Smooth muscle cell (in vitro differentiated cells): ENCODE data around the gene ZNF718. TPM values are rescaled to one million over a fixed set of nuclear protein-coding genes. Genes with fewer than 3 reads are reported as not detected.
"Not testable (repeated sequence)": the region's sequence is repeated elsewhere in the genome, so short reads cannot be mapped to it uniquely, and the experiment has no call there.

Experiments used
- DNase-seq: peaks from one replicate; lab custom pipeline; 2025; ENCODE audit not compliant: unreplicated experiment; lab: John Stamatoyannopoulos, UW
- H2AFZ ChIP-seq: fragments of 200-600 bp; sonication (generic); 2 replicates; pipeline ENCODE4 v1.6.0; 2016; ENCODE audit warnings: antibody characterized with exemption, low read depth, mild to moderate bottlenecking
- H3F3A ChIP-seq: fragments of 200-600 bp; sonication (generic); 2 replicates; pipeline ENCODE4 v1.6.0; 2017; ENCODE audit warnings: antibody characterized with exemption, low read depth
- H3K27ac ChIP-seq: fragments of 200-600 bp; sonication (generic); 2 replicates; pipeline ENCODE4 v1.5.1; 2016; ENCODE audit warnings: low read depth, mild to moderate bottlenecking
- H3K27me3 ChIP-seq: fragments of 200-600 bp; sonication (generic); 2 replicates; pipeline ENCODE4 v1.6.1; 2016; ENCODE audit warnings: low read depth, mild to moderate bottlenecking
- H3K36me3 ChIP-seq: fragments of 200-600 bp; sonication (generic); 2 replicates; pipeline ENCODE4 v1.5.1; 2016; ENCODE audit warnings: low read depth
- H3K4me1 ChIP-seq: fragments of 200-600 bp; sonication (generic); 2 replicates; pipeline ENCODE4 v1.5.1; 2016; ENCODE audit warnings: low read depth
- H3K4me2 ChIP-seq: fragments of 200-600 bp; sonication (generic); 2 replicates; pipeline ENCODE4 v1.6.0; 2016; ENCODE audit warnings: mild to moderate bottlenecking
- H3K4me3 ChIP-seq: fragments of 200-600 bp; sonication (generic); 2 replicates; pipeline ENCODE4 v1.5.1; 2016; ENCODE audit warnings: mild to moderate bottlenecking
- H3K79me2 ChIP-seq: fragments of 200-600 bp; sonication (generic); 2 replicates; pipeline ENCODE4 v1.6.0; 2016; ENCODE audit warnings: low read depth, mild to moderate bottlenecking
- H3K9ac ChIP-seq: fragments of 200-600 bp; sonication (generic); 2 replicates; pipeline ENCODE4 v1.6.0; 2016; ENCODE audit warnings: low read depth
- H3K9me3 ChIP-seq: fragments of 200-600 bp; sonication (generic); replicated peaks from 2 replicates; pipeline ENCODE4 v1.5.1; 2016; ENCODE audit warnings: low read depth
- H4K20me1 ChIP-seq: fragments of 200-600 bp; sonication (generic); 2 replicates; pipeline ENCODE4 v1.6.0; 2016; ENCODE audit warnings: low read depth
- WGBS: methylation state at CpG from one replicate; pipeline ENCODE4 v1.1.7; 2016; ENCODE audit warnings: low lambda C conversion rate; 5-methylcytosine and 5-hydroxymethylcytosine counted together
- polyA plus RNA-seq: library from polyadenylated mRNA; unstranded; fragments of >200 nt; fragmentation: Nextera tagmentation; extraction: Ambion mirVana; gene quantifications from 2 replicates; pipeline ENCODE4 v1.2.1, GENCODE V29; 2016
- total RNA-seq: library from RNA; depleted of rRNA; stranded (reverse); fragments of >200 nt; gene quantifications from 2 replicates; pipeline ENCODE4 v1.2.3, GENCODE V29; 2014
- TF ChIP-seq, protein P1 (sequence below): fragments of 200-600 bp; sonication (generic); IDR thresholded peaks from 2 replicates; pipeline ENCODE4 v1.5.1; 2017; ENCODE audit warnings: borderline replicate concordance, mild to moderate bottlenecking, antibody characterized with exemption; ENCODE audit not compliant: insufficient read depth, poor library complexity, severe bottlenecking

Gene ZNF718
- total and polyA plus RNA-seq, 2 experiments from 2014 or later = 1.2 to 3.4 TPM

DNA sequence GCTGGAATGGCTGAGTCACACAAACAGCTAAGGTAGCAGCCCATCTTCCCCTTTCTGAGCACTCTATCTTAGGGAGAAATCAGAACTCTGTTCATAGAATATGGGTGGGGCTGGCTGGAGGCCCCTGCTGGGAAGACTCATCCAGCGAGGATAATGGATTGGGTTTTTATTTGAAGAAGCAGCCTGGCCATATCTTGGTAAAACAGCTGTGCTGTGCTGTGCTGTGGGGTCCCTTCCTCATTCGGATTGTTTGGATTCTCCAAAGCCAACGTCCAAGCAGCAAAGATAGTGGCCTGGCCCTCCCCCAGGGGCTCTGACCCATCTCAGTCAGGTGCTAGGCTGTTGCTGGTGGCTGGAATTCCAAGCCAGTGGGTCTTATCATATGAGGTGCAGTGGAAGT, 63.8 kb downstream of the ZNF718 start:
- H3K79me2 ChIP-seq = no peaks in the 10 kb centered on the region
- TF ChIP-seq, protein P1, sequence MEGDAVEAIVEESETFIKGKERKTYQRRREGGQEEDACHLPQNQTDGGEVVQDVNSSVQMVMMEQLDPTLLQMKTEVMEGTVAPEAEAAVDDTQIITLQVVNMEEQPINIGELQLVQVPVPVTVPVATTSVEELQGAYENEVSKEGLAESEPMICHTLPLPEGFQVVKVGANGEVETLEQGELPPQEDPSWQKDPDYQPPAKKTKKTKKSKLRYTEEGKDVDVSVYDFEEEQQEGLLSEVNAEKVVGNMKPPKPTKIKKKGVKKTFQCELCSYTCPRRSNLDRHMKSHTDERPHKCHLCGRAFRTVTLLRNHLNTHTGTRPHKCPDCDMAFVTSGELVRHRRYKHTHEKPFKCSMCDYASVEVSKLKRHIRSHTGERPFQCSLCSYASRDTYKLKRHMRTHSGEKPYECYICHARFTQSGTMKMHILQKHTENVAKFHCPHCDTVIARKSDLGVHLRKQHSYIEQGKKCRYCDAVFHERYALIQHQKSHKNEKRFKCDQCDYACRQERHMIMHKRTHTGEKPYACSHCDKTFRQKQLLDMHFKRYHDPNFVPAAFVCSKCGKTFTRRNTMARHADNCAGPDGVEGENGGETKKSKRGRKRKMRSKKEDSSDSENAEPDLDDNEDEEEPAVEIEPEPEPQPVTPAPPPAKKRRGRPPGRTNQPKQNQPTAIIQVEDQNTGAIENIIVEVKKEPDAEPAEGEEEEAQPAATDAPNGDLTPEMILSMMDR = no peak

DNA sequence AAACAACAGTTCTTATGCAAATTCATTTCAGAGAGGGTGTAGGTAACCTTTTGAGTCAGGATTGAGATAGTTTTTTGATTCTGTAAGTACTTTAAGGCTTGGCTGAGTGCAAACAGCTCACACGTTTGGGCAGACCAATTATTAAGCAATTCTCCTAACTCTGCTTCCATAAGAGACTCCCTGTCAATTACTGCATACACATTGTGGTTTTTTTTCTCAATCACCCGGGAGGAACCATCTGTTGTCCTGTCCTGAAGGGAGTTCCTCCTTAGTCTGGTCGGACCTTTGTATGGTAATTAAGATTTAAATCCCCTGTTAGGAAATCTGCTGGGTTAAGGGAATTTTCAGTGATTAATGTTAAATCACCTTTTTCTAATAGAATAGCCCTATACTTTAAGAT, 70.9 kb downstream of the ZNF718 start:
- not testable (repeated sequence) for H2AFZ ChIP-seq, H4K20me1 ChIP-seq, H3K79me2 ChIP-seq, H3K27me3 ChIP-seq, H3K27ac ChIP-seq, H3K4me1 ChIP-seq, H3K9me3 ChIP-seq, H3K9ac ChIP-seq, H3K4me3 ChIP-seq, DNase-seq, H3K4me2 ChIP-seq, H3K36me3 ChIP-seq, H3F3A ChIP-seq
- 90% methylated on average over 3 of the region's 3 CpGs for WGBS

More for the DNA sequence above, 63.8 kb downstream of the ZNF718 start:
- Histone ChIP-seq H3K4me1 (no peaks in the 10 kb centered on the region), H3K9ac (no peak overlapping the region), H3F3A (no peaks in the 10 kb centered on the region), H3K9me3 (peaks cover 9% of the 10 kb centered on the region), H3K27ac (no peak overlapping the region), H3K4me3 (no peak overlapping the region), H3K36me3 (no peaks in the 10 kb centered on the region), H2AFZ (no peak overlapping the region), H4K20me1 (no peaks in the 10 kb centered on the region), H3K27me3 (no peaks in the 10 kb centered on the region), H3K4me2 (no peak overlapping the region)
- DNase-seq = no peak
- 91% methylated on average over 3 of the region's 3 CpGs for WGBS

DNA sequence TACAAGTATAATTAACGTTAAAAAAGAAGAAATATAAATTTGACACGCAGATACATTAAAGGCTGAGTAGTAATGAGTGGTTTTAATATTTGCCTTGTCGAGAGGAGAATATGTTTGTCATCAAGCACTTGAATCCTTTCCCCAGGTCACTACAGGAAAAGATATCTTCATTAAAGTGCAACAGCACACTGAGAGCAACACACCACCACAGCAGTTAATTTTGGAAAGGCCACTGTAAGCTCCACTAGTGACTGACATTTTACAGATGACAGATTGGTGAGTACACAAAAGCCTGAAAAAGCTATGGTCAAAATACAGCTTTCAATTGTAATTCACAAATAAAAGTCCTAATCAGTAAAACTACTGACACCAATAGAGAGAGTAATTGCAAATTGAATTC, 76.6 kb downstream of the ZNF718 start:
- Histone ChIP-seq H3K79me2 (no peaks in the 10 kb centered on the region), H2AFZ (no peak overlapping the region), H3K4me1 (no peaks in the 10 kb centered on the region), H3K9me3 (peaks cover 17% of the 10 kb centered on the region), H3K4me3 (no peak overlapping the region), H3K27ac (no peak overlapping the region), H3K36me3 (no peaks in the 10 kb centered on the region), H3K27me3 (no peaks in the 10 kb centered on the region), H3F3A (no peaks in the 10 kb centered on the region), H4K20me1 (no peaks in the 10 kb centered on the region), H3K9ac (no peak overlapping the region), H3K4me2 (no peak overlapping the region)
- TF ChIP-seq, protein P1 = no peak
- DNase-seq = no peak
- 87% methylated on average over 3 of the region's 3 CpGs for WGBS

GRCh38 chr4:202822-203221, 78.5 kb downstream of the ZNF718 start:
- DNase-seq, H4K20me1 ChIP-seq, H3K27me3 ChIP-seq, H3K4me3 ChIP-seq, H3K9ac ChIP-seq, H3F3A ChIP-seq, H3K79me2 ChIP-seq, H3K36me3 ChIP-seq, H3K4me2 ChIP-seq, H3K4me1 ChIP-seq, H3K27ac ChIP-seq, H2AFZ ChIP-seq: not testable (repeated sequence)
- peaks cover 17% of the 10 kb centered on the region for H3K9me3 ChIP-seq

DNA sequence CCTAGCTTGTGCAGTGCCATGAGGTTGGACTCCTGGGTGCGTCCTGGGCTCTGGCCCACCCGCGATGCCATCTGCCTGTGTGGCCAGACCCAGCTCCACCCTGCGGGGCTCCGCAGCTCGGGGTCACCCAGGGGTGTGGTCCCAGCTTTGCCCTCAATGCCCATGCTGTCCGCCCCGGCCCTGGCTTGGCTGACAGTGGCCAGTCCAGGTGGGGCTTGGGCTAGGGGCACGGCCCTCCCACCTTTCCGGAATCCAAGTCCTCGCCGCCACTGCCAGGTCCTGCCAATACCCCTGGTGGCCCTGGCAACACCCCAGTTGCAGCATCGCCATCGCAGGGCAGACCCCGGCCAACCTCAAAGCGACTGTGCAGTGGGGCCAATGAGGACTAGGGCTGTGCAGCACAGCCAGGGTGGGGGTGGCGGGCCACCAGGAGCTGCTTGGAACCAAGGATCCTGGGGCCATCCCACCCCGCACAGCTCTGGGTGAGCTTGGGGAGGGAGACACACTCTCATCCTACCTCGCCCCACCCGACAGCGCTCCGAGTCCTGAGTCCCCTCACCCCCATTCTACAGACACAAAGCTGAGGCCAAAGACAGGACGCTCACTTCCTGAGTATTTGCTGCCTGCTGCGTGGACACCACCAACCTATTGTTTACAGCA, 80.9 kb downstream of the ZNF718 start:
- no peak overlapping the region for H3K4me2 ChIP-seq
- H4K20me1 ChIP-seq = no peaks in the 10 kb centered on the region
- no peak overlapping the region for H3K4me3 ChIP-seq
- no peaks in the 10 kb centered on the region for H3K4me1 ChIP-seq
- TF ChIP-seq, protein P1 = no peak
- 95% methylated on average over 24 of the region's 24 CpGs for WGBS
- H3K79me2 ChIP-seq = no peaks in the 10 kb centered on the region
- no peaks in the 10 kb centered on the region for H3F3A ChIP-seq
- no peaks in the 10 kb centered on the region for H3K36me3 ChIP-seq
- no peak overlapping the region for H3K27ac ChIP-seq
- H3K9ac ChIP-seq = no peak overlapping the region
- H3K27me3 ChIP-seq = no peaks in the 10 kb centered on the region
- H2AFZ ChIP-seq = no peak overlapping the region
- peaks cover 19% of the 10 kb centered on the region for H3K9me3 ChIP-seq
- DNase-seq = no peak
